ENCODE results near the gene TBPL1.

Gene TBPL1

DNA sequence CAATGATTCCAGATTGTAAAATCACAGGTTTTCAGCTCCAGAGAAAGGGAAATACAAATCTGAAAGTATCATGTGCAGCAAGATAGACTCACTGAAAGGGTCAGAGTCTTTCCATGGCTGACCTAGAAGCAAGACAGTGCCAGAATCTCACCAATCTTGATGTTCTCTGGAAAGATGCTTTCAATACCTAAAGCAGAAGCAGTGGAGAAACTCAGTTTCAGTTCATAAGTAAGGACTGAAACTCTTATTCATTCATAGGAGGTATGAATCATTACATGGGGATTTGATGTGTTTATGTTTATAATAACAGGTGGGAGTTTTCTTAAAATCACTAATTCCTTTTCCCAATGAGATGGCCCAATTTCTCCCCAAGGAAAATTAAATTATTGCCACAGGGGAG is 56.9 kb downstream of the TBPL1 start:
- DNase-seq: no peak

DNA sequence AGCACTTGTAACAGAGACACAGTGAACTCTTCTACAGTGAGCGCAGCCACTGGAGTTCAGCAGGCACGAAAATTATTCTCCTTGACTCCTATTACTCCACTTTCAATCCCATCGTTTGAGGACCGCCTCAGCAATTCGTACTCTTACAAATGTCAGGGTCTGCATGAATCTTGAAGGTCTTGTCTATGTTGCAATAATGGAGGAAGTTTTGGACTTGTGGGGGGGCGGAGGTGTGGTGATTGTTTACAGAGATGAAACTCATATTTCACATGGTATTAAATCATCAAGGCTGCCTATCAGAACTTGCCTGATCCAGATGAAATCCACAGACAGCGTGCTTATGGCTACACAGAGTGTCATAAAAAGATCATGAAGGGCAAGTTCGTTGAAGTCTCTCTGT is 57.4 kb downstream of the TBPL1 start:
- DNase-seq: no peak

DNA sequence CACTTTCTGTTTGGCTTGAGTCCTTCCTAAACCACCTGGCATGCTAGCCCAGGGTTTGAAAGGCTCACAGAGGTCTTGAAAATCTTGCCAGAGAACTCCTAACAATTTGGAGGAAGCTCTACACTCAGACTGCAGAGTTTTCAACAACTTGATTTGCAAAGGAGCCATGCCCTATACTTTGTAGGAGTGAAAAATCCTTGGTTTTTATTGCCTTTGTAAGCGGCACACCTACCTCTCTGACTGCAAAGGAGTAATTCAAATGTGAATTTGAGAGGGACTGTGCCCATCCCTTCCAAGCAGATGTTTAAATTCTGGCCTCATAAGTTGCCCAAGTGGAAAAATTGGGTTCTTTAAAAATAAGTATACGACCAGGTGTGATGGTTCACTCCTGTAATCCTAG is 58.0 kb downstream of the TBPL1 start:
- DNase-seq: no peak

DNA sequence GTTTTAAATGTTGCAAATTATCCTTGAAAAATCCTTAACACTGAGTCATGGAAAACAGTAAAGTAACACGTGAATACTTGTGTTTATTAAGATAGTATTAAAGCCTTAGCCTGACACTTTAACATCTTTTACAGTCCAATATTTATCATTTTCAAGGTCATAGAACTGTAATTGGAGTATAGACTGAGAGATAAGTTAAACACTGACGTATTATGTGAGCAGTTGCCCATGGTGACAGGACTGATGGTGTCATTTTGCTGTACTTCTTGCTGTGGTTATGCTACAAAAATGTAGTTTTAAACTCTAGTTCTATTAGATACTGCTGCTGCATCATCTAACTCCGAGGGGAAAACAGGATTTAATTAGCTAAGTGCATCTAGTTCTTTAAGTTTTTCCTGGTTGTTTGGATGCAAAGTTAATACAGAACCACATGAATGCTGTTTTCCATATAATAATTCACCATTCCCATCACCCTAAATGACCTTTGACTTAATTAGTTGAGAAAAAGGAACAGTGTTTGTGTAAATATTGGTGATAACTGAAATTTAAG is 61.6 kb downstream of the TBPL1 start:
- no peak for DNase-seq

DNA sequence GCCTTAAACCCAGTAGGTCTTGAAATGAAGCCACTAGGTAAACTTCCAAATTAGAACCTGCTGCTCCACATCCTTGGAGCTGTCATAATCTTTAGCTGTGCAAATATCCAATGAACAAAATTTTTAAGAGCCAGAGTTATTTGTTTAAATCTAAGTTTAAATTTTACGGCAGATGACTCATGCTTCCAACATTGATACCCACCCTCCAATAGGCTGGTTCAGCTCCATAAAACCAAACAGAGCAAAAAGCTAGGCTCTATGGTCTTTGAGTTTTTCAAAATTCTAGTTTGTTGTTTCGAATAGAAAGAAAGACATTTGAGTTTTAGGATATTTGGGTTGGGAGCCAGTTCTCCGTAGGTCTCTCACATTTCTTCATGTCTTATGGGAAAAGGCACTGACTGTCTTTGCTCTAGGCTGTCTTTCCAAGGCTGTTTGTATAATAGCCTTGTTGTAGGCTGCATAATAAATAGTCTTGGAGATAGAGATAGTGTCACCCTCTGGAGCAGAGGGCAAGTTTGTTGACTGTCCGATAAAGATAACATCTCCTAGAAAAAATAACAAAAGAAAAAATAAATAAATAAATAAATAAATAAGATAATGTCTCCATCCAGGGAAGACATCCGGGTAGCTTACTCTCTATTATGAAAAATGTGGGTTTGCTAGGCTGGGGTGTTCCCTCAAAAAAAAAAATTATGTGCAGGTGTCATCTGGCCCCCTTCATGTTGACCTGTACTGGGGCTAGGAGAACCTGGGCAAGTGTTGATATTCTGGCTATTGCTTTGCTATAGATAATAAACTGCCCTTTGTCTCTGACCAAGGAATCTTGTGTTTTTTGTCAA is 62.9 kb downstream of the TBPL1 start:
- no peak for DNase-seq

DNA sequence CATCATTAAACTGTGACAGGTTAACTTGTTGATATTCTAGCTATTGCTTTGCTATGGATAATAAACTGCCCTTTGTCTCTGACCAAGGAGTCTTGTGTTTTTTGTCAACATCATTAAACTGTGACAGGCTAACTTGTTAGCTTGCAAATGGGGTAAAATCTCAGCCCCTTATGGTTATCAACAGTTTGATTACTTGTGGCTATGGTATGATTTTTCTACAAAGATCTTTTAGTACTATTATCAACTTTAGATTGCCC is 63.5 kb downstream of the TBPL1 start:
- no peak for DNase-seq

DNA sequence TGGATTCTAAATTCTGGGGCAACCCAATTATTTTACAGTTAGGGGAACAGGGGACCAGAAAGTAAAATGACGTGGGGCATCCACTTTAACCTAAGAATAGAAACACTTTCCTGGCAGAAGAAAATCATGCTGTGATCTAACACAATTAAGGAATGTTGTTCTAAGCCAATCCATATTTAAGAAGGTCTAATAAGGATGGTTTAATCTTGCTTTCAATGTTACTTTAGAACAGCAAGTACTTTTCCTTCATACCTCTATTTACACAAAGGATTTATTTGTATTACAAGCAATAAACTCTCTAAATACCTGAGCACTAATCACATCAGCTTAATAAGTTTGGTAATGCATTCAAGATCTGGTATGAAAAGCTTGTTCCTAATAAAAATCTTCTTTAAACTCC is 67.0 kb downstream of the TBPL1 start:
- no peak for DNase-seq

DNA sequence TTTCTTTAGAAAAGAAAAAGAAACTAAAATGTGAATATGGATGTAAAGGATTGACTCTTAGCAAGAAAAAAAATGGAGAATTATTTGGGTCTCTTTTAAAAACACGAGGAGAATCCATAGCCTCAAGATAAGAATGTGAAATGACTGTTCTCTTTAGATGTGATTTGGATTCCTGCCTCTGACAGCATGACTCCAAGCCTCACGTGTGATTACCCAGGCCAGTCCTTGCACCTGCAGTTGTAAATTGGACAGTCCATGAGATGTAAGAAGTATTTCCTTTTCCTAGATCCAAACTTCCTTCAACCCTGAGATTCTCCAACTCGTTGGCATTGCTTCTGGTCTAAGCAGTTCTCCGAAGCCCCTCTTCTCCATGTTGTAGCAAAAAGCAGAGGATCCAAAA is 67.5 kb downstream of the TBPL1 start:
- DNase-seq: no peak

DNA sequence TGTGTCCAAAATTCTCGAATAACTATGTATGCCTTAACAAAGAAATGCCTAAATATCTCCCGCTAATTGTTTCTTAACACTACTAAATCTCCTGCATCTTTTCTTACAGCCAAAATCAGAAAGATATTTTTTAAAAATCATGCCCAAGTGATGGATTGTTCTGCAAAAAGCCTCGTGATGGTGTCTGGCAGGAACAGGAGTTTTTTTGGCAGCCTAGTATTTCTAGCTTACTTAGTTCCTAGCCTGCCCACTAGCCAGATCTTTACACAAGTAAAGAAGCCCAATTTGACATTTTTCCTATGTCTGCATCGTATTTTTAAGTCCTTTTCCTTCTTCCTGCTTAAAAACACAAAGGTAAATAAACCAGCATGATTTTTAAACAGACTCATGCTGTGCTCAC is 67.9 kb downstream of the TBPL1 start:
- DNase-seq: no peak

DNA sequence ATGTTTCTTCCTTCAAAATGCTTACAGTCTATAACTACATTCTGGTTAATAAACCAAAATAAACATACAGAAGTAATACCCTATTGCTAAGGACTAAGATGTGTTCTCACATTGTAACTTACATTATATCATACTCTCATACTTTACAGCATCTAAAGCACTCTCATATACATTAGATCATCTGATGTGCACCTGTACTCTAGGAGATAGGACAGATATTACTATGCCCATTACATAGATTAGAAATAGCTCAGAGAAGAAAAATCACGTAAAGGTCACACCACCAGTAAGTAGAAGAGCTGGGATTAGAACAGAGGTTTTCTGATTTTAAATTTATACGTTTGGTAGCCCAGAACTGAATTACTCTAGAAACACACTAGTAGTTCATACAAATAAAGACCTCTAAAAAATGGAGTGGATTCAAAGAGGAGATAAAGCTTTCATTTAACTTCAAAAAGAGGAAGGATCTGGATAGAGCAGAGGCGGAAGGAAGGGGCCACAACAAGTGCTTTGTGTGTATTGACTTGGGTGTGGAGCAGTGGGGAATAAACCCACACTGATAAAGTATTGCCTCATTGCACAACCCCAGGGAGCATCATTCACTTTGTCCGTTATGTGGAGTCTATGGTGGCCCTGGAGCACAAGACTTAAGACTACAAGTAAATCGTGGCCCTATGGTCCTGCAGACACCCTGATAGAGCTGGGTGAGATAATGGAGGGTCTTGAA is 68.5 kb downstream of the TBPL1 start:
- no peak for DNase-seq

DNA sequence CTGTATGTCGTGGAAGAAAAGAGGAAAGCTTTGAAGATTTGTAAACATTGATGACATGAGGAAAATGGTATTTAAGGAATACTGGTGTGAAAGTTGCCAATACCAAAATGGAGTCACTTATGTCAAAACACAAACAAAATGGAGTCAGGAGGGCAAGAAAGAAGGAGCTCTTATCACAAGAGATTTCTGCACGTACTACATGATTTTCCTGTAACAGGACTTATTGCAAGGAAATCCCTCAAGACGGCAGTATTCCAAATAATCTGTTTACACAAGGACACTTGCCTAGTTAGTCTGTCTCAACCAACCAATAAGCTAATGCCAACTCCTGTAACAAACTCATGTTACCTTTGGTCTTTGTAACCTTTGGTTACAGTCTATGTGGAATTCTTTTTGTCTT is 69.6 kb downstream of the TBPL1 start:
- DNase-seq: no peak

DNA sequence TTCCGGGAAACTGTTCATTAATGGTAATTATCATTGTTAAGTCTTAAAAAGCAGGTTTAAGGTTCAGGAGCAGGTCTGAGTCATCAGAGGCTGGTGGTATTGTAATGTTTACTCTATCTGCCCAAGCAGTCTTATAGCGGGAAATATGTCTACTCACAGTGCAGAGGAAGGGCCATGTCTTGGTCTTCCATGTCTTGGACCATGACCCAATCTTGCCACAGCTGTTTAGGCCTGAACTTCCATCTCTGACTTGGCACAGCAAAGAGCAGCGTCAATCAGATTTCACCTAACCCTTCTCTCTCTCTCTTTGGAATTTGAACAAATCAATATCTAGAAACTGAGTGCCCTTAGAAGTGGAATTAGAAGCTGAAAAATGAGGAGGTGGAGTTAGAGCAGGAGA is 73.6 kb downstream of the TBPL1 start:
- no peak for DNase-seq

DNA sequence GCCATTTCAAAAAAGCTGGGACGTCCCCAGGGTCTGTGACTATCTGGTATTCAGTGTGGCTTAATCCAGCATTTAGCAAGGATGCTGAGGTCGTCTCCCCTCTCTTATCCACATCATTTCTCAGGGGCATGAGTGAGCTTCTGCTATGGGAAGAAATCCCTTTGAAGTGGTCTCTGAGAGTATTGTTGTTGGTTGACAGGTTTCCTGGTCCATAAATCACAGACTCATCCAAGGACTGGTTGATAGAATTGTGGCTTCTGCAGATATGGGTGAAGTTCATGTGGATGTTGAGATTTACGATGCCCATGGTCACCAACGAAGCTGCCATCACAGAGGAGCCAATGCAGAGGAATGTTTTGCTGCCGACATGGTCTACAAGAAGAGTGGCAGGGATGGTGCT is 75.4 kb downstream of the TBPL1 start:
- no peak for DNase-seq

DNA sequence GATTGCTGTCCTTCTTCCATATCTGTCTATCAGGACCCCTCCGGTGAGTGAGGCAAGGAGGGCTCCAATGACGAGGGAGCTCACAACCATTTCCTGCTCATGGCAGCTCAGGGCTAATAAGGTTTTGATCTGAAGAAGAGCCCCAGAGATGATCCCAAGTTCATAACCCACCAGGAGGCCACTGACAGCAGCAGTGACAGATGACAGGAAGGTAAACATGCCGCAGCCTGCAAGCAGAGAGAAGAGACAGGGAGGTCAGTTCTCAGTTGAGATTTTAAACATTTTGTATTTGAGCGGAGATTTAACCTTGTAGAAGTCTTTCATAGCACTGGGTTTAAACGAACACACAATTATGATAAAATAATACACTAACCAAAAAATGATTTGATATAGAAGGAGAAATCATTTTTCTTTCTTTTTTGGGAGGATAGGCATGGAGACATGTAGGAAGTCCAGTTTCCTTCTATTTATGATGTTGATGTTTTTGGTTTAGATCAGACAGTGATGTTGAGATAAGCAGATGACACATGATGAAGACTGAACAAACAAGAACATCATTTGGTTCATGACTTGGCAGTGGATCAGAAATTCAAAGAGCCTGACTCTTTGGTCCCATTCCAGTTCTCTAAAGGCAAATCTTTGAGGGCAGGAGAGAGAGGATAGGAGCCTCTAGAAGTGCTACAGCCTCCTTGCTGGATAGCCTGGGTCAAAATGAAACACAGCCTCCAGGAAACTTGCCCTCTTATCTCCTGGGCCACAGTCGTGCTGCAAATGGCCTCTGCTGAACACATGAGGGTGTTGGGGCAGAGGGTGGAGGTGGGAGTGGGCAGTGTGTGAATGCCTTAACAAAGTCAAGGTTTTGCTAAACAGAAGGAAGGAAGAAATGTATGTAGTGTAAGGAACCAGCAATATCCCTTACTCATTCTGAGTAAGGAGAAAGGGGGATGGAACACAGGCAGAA is 76.8 kb downstream of the TBPL1 start:
- DNase-seq: peak; percentile 67

DNA sequence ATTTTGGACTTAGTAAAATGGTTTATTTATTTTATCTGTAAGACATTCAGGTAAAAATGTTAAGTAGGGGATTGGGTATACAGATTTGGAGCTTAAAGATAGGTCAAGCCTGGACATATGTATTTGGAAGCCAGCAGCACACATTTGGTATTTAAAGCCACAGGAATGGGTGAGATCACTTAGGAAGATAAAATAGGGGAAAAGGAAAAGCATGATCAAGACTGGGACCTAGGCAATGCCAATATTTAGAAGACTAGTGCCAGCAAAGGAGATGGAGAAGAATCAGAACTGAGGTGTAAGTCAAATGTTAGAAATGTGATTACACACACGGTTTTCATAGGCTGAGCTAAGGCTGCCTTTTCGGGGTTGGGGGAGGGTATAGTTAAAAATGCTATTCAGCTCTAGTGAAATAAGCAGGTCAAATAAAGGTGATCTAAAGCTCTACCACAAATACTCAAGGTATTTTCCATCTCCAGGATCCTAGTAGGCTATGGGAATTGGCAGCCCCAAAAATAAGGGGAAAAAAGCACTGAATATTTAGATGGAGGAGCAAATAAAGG is 78.8 kb downstream of the TBPL1 start:
- DNase-seq: no peak

DNA sequence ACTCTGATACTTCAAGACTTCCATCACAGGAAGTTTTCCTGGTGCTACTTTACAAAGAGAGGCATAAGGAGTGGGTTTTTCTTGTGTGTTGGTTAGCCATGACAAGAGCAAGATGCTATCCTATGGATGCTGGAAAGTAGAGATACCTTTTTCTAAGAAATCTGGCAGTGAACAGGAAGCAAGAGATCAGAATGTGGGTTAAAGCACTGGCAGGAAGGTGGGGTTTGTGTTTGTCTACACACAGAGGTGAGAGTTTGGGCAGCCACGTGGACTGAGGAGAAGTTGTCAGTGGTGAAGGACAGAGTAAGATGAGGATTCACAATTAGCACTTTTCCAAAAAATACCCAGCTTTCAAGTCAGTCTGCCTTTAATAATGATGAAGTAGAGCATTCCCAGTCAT is 81.5 kb downstream of the TBPL1 start:
- DNase-seq: no peak

DNA sequence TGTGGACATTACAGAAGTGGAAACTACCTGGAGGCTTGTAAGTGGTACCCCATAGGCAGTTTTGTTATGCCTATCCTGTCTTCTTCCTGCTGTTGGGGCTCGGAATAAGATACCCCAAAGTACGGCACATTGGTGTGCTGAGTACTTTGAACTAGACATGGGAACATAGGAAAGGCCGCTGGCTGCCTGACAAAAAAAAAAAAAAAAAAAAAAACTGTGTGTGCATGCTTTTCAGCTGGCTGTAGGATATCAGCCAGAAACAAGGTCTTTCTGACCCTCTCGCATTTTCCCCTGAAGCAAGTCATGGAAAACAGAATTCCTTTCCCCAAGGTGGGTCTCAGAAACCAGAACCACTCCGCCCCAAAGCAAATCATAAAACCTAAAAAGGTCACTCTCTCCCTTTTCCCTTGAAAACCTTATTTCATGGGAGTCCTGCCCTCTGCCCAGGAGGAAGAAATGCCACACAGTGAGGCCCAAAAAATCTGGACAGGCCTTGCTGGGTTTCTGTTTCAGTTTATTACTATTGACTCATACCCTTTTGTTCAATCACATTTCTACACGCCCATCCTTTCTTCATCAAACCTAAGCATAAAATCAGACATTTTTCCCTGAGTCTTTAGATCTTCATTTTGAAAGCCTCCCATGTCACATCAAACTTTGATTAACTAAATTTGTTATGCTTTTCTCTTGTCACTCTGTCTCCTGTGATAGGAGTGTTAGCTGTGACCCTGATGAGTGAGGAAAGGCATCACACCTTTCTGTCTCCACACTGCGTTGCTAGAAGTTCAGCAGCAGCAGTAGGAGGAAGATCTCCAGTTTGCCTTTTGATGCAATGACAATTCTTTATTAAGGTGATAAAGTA is 82.2 kb downstream of the TBPL1 start:
- no peak for DNase-seq

DNA sequence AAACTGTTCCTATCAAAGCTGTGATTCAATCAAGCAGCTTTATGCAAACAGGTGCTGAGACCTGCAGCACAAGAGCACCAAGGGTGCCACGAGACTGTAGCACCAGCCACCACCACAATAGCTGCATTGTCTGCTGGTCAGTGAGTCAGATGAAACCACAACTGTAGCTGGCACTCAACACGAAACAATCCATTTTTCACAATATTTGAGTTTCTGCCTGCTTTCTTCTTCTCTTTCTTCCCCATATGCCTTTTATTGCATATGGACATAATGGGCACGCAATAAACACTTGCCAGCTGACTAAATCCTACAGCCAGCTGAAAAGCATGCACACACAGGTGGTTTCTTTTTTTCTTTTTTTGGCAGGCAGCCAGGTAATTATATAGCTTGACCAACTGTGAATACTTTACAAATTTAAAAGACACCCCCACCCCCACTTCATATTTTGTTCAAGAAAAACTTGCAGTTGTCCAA is 82.8 kb downstream of the TBPL1 start:
- peak; percentile 96 for DNase-seq

DNA sequence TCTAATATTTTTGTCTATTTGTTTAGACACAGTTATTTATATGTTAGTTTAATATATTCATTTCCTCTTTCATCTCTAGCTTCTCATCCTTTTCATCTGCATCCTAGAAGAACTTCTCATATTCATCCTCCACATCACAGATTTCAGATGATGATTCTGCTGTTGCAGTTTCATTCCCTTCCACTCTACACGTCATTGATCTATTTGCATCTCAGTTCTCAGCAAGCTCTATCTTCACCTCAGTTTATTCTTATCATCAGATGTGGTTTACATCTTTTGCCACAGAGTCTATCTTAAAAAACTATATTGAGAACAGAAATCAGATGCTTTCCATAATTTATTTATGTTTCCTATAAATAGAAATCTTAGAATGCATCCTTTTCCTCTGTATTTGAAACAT is 86.1 kb downstream of the TBPL1 start:
- no peak for DNase-seq
